Natural killer cell (primary cell): Measurements from ENCODE around the gene TBC1D3C. TPM values are rescaled to one million over a fixed set of nuclear protein-coding genes. Genes with fewer than 3 reads are reported as not detected.
"Not testable (repeated sequence)": the region's sequence is repeated elsewhere in the genome, so short reads cannot be mapped to it uniquely, and the experiment has no call there.

Experiments used
- ATAC-seq, 3 donors: fragments of 150-1000 bp in 2 of 3; fragments of 200-7000 bp in 1 of 3; cut with Tn5 transposase; 1 replicate in 1 of 3; 2 replicates in 2 of 3; pipeline ENCODE4 v1.10.0; 2021; ENCODE audit warnings: mild to moderate bottlenecking in 2 of 3, moderate library complexity in 2 of 3
- DNase-seq, 2 donors: peaks; one replicate each; pipeline versions ENCODE4 v3.0.0 to v3.0.0-alpha.2; 2013 to 2021; ENCODE audit warnings: mixed read lengths in 1 of 2
- H3K27ac ChIP-seq: one replicate; pipeline ENCODE4 v1.5.1; 2013; ENCODE audit warnings: mild to moderate bottlenecking, low read length
- H3K27me3 ChIP-seq: one replicate; pipeline ENCODE4 v1.6.1; 2013; ENCODE audit warnings: low read length; ENCODE audit not compliant: control insufficient read depth, insufficient read depth
- H3K36me3 ChIP-seq: one replicate; pipeline ENCODE4 v1.6.1; 2013; ENCODE audit warnings: low read length; ENCODE audit not compliant: control insufficient read depth, insufficient read depth
- H3K4me1 ChIP-seq: one replicate; pipeline ENCODE4 v1.6.1; 2013; ENCODE audit warnings: low read length; ENCODE audit not compliant: control insufficient read depth, insufficient read depth
- H3K4me3 ChIP-seq: one replicate; pipeline ENCODE4 v1.5.1; 2013; ENCODE audit warnings: low read length
- H3K9me3 ChIP-seq: one replicate; pipeline ENCODE4 v1.6.1; 2013; ENCODE audit warnings: low read length; ENCODE audit not compliant: control insufficient read depth, insufficient read depth
- H3K27ac Mint-ChIP-seq, 2 donors: one replicate each; pipeline ENCODE4 v1.8.0; 2022; ENCODE audit warnings: mild to moderate bottlenecking in 2 of 2, mixed read lengths in 2 of 2, moderate library complexity in 1 of 2
- H3K27me3 Mint-ChIP-seq, 2 donors: one replicate each; pipeline ENCODE4 v1.8.0; 2022; ENCODE audit warnings: low read depth in 2 of 2, mixed read lengths in 2 of 2
- H3K36me3 Mint-ChIP-seq: one replicate; pipeline ENCODE4 v1.8.0; 2022; ENCODE audit warnings: mixed read lengths
- H3K4me1 Mint-ChIP-seq, 2 donors: one replicate each; pipeline ENCODE4 v1.8.0; 2022; ENCODE audit warnings: mixed read lengths in 2 of 2
- H3K4me3 Mint-ChIP-seq: one replicate; pipeline ENCODE4 v1.8.0; 2022; ENCODE audit warnings: mild to moderate bottlenecking, moderate library complexity, mixed read lengths
- H3K9me3 Mint-ChIP-seq, 2 donors: one replicate each; pipeline ENCODE4 v1.8.0; 2022; ENCODE audit warnings: mixed read lengths in 2 of 2
- WGBS: methylation state at CpG from one replicate; pipeline ENCODE4 v1.1.7; 2013; ENCODE audit warnings: missing lambda C conversion rate; ENCODE audit not compliant: insufficient coverage; 5-methylcytosine and 5-hydroxymethylcytosine counted together
- intact Hi-C: fragments of 100-400 bp; cut with micrococcal nuclease; formaldehyde crosslinking; loops from one replicate; pipeline ENCODE4 v1.14.2; 2022
- total RNA-seq, 4 donors: library from RNA; stranded (reverse); fragments of 120-200 nt in 1 of 4; gene quantifications; one replicate each; pipeline versions ENCODE4 v1.2.3 to v1.2.4, GENCODE V29; 2013 to 2022

Gene TBC1D3C
- total RNA-seq, result 1 to 10 TPM in 2 of 3 donors, not detected in 1; 1.2 to 2.1 TPM
- 1.2 TPM for total RNA-seq (2013)

GRCh38 chr17:38068534-38068933 is at the start of gene TBC1D3C:
TBC1D3C (minus strand) TSS chr17:38068634; CDS start chr17:38067066, 1,568 bp downstream.
- ATAC-seq, H3K4me3 Mint-ChIP-seq, H3K27me3 ChIP-seq, H3K27ac ChIP-seq, intact Hi-C loops, H3K36me3 Mint-ChIP-seq, H3K27me3 Mint-ChIP-seq, DNase-seq, H3K9me3 ChIP-seq, H3K4me1 ChIP-seq, H3K9me3 Mint-ChIP-seq, H3K27ac Mint-ChIP-seq, H3K4me1 Mint-ChIP-seq, H3K4me3 ChIP-seq, H3K36me3 ChIP-seq: not testable (repeated sequence)
- no CpG with 5 or more reads among the region's 10 CpGs for WGBS

GRCh38 chr17:38099262-38099661 is 30.8 kb upstream of the TBC1D3C start:
- H3K36me3 ChIP-seq, H3K27me3 Mint-ChIP-seq, intact Hi-C loops, DNase-seq, H3K4me3 ChIP-seq, H3K4me1 Mint-ChIP-seq, ATAC-seq, H3K9me3 Mint-ChIP-seq, H3K4me1 ChIP-seq, H3K27ac Mint-ChIP-seq, H3K4me3 Mint-ChIP-seq, H3K27me3 ChIP-seq, H3K36me3 Mint-ChIP-seq, H3K27ac ChIP-seq, H3K9me3 ChIP-seq: not testable (repeated sequence)
- no CpG with 5 or more reads among the region's 1 CpG for WGBS

GRCh38 chr17:38094059-38094694 is 25.7 kb upstream of the TBC1D3C start:
- H3K27ac Mint-ChIP-seq, H3K9me3 ChIP-seq, H3K27ac ChIP-seq, H3K27me3 Mint-ChIP-seq, H3K4me1 ChIP-seq, H3K4me3 ChIP-seq, H3K4me3 Mint-ChIP-seq, intact Hi-C loops, H3K27me3 ChIP-seq, DNase-seq, H3K36me3 ChIP-seq, H3K9me3 Mint-ChIP-seq, H3K4me1 Mint-ChIP-seq, H3K36me3 Mint-ChIP-seq, ATAC-seq: not testable (repeated sequence)
- WGBS, result no CpG with 5 or more reads among the region's 2 CpGs

- H3K36me3 ChIP-seq, H3K36me3 Mint-ChIP-seq, H3K27ac Mint-ChIP-seq, H3K9me3 Mint-ChIP-seq, H3K27me3 Mint-ChIP-seq, DNase-seq, H3K4me3 ChIP-seq, H3K4me3 Mint-ChIP-seq, H3K27me3 ChIP-seq, ATAC-seq, H3K9me3 ChIP-seq, H3K4me1 Mint-ChIP-seq, H3K27ac ChIP-seq, H3K4me1 ChIP-seq, intact Hi-C loops: not testable (repeated sequence)
- no CpG with 5 or more reads among the region's 10 CpGs for whole genome bisulfite sequencing
These were observed 19.7 kb upstream of the TBC1D3C start for GRCh38 chr17:38088120-38088519.

- H3K4me3 Mint-ChIP-seq, H3K9me3 Mint-ChIP-seq, H3K4me1 Mint-ChIP-seq, H3K27me3 ChIP-seq, H3K9me3 ChIP-seq, H3K4me3 ChIP-seq, H3K36me3 ChIP-seq, H3K27ac Mint-ChIP-seq, ATAC-seq, H3K4me1 ChIP-seq, H3K27me3 Mint-ChIP-seq, H3K36me3 Mint-ChIP-seq, DNase-seq, intact Hi-C loops, H3K27ac ChIP-seq: not testable (repeated sequence)
- no CpG with 5 or more reads among the region's 1 CpG for WGBS
These were observed 18.9 kb upstream of the TBC1D3C start for GRCh38 chr17:38087344-38087743.

Other genes starting within 250 kb of the TBC1D3C start
- gene TBC1D3K, start 144.2 kb downstream of the TBC1D3C start, total RNA-seq, result not detected
- gene TBC1D3L, start 79.6 kb downstream of the TBC1D3C start, total RNA-seq, result 10 to 100 TPM in 1 of 3 donors, 1 to 10 TPM in 2; 1.4 to 19.7 (median 7.9) TPM
- 10 to 100 TPM in 1 of 3 donors, 1 to 10 TPM in 2; 2.6 to 14.7 (median 4.9) TPM for gene TBC1D3D, start 64.7 kb downstream of the TBC1D3C start, total RNA-seq
- 10 to 100 TPM in 1 of 3 donors, not detected in 2; 11.5 TPM for gene TBC1D3E, start 59.3 kb upstream of the TBC1D3C start, total RNA-seq
- not detected for gene TBC1D3, start 123.9 kb upstream of the TBC1D3C start, total RNA-seq
- 10 to 100 TPM; 11.5 to 14.2 (median 12.6) TPM for gene MRPL45, start 228.5 kb upstream of the TBC1D3C start, total RNA-seq